Testis (tissue), 2 donors: Measurements from ENCODE around the gene RMRP.
"Not testable (repeated sequence)": the region's sequence is repeated elsewhere in the genome, so short reads cannot be mapped to it uniquely, and the experiment has no call there.

Experiments used
- POLR2A ChIP-seq: fragments of 450-650 bp; IDR thresholded peaks from one replicate; pipeline ENCODE4 v1.6.1; 2017; ENCODE audit warnings: antibody characterized with exemption, mild to moderate bottlenecking, moderate library complexity
- TF ChIP-seq, protein P1 (sequence below), 3 experiments: fragments of 450-650 bp in 2 of 3; fragments of 200-600 bp in 1 of 3; sonication (generic) in 1 of 3; IDR thresholded peaks; one replicate each; pipeline ENCODE4 v1.5.1; 2016 to 2019; ENCODE audit warnings: antibody characterized with exemption in 3 of 3, mild to moderate bottlenecking in 2 of 3, moderate library complexity in 1 of 3

DNA sequence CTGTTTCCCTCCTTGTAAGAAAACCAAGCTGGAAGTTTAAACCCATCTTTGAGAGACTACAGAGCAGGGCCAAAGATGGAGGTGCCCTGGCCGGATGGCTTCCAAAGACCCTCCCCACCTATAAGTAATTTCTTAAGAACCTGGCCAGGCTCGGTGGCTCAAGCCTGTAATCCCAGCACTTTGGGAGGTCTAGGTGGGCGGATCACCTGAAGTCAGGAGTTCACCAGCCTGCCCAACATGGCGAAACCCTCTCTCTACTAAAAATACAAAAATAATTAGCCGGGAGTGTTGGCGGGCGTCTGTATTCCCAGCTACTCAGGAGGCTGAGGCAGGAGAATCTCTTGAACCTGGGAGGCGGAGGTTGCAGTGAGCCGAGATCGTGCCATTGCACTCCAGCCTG is 12.1 kb downstream of the RMRP start:
- TF ChIP-seq, protein P1, sequence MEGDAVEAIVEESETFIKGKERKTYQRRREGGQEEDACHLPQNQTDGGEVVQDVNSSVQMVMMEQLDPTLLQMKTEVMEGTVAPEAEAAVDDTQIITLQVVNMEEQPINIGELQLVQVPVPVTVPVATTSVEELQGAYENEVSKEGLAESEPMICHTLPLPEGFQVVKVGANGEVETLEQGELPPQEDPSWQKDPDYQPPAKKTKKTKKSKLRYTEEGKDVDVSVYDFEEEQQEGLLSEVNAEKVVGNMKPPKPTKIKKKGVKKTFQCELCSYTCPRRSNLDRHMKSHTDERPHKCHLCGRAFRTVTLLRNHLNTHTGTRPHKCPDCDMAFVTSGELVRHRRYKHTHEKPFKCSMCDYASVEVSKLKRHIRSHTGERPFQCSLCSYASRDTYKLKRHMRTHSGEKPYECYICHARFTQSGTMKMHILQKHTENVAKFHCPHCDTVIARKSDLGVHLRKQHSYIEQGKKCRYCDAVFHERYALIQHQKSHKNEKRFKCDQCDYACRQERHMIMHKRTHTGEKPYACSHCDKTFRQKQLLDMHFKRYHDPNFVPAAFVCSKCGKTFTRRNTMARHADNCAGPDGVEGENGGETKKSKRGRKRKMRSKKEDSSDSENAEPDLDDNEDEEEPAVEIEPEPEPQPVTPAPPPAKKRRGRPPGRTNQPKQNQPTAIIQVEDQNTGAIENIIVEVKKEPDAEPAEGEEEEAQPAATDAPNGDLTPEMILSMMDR (IDR thresholded peaks at IDR 0.05) = not testable (repeated sequence)
- TF ChIP-seq POLR2A = not testable (repeated sequence)
